Neural progenitor cell (in vitro differentiated cells): ENCODE data around the gene NUBP2.

Experiments
- EZH2phosphoT487 ChIP-seq: fragments of 200-600 bp; sonication (generic); IDR thresholded peaks from 2 replicates; pipeline ENCODE4 v1.6.1; 2017; ENCODE audit warnings: antibody characterized with exemption
- TF ChIP-seq, protein P1 (sequence below): fragments of 200-600 bp; sonication (generic); IDR thresholded peaks from 2 replicates; pipeline ENCODE4 v1.5.1; 2017; ENCODE audit warnings: antibody characterized with exemption, mild to moderate bottlenecking

DNA sequence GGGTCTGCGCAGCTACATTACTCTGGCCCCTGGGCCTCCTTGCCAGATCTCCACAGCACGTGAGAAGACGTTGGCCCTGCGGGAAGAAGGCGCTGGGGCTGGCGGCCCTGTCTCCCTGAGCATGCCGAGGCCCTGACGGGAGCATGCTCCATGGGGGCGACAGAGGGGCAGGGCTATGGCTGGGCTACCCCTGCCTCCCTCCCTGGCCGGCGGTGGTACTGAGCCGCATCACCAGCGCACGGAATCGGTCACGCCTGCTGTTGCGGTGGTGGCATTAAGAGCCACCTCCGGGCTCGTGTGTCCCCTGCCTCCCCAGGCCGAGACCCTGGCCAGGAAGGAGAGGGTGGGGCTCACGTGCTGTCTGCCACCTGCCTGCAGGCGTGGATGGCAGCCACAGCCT is 48.6 kb upstream of the NUBP2 start:
- TF ChIP-seq, protein P1, sequence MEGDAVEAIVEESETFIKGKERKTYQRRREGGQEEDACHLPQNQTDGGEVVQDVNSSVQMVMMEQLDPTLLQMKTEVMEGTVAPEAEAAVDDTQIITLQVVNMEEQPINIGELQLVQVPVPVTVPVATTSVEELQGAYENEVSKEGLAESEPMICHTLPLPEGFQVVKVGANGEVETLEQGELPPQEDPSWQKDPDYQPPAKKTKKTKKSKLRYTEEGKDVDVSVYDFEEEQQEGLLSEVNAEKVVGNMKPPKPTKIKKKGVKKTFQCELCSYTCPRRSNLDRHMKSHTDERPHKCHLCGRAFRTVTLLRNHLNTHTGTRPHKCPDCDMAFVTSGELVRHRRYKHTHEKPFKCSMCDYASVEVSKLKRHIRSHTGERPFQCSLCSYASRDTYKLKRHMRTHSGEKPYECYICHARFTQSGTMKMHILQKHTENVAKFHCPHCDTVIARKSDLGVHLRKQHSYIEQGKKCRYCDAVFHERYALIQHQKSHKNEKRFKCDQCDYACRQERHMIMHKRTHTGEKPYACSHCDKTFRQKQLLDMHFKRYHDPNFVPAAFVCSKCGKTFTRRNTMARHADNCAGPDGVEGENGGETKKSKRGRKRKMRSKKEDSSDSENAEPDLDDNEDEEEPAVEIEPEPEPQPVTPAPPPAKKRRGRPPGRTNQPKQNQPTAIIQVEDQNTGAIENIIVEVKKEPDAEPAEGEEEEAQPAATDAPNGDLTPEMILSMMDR, result no peak
- no peak for TF ChIP-seq EZH2phosphoT487
